Cardiac muscle cell (in vitro differentiated cells and primary cell): ENCODE results near the gene FLACC1. TPM values are rescaled to one million over a fixed set of nuclear protein-coding genes. Genes with fewer than 3 reads are reported as not detected.

Experiments used
- DNase-seq, 2 donors: peaks; one replicate each; pipeline versions ENCODE4 v3.0.0 to v3.0.0-alpha.2; 2010 to 2017; ENCODE audit warnings: low read depth in 1 of 2, low spot score in 1 of 2
- H3K27ac ChIP-seq: fragments of 200-600 bp; sonication (generic); 2 replicates; pipeline ENCODE4 v1.5.1; 2016
- H3K27me3 ChIP-seq: fragments of 200-600 bp; sonication (generic); 2 replicates; pipeline ENCODE4 v1.6.0; 2016; ENCODE audit warnings: control low read depth
- H3K36me3 ChIP-seq: fragments of 200-600 bp; sonication (generic); 2 replicates; pipeline ENCODE4 v1.5.1; 2016; ENCODE audit warnings: control low read depth
- H3K4me1 ChIP-seq: fragments of 200-600 bp; sonication (generic); 2 replicates; pipeline ENCODE4 v1.8.1; 2017; ENCODE audit warnings: low read depth, mild to moderate bottlenecking, mixed run types
- H3K4me3 ChIP-seq: fragments of 200-600 bp; sonication (generic); 2 replicates; pipeline ENCODE4 v1.5.1; 2016; ENCODE audit warnings: mild to moderate bottlenecking
- H3K9me3 ChIP-seq: fragments of 200-600 bp; sonication (generic); 2 replicates; pipeline ENCODE4 v1.5.1; 2017; ENCODE audit warnings: low read depth, mild to moderate bottlenecking, control low read depth
- CTCF ChIP-seq: IDR thresholded peaks from 2 replicates; pipeline ENCODE4 v1.5.1; 2012; ENCODE audit warnings: low read depth, mild to moderate bottlenecking, low read length
- polyA plus RNA-seq: library from polyadenylated mRNA; unstranded; fragments of >200 nt; fragmentation: Nextera tagmentation; extraction: Ambion mirVana; gene quantifications from 2 replicates; pipeline ENCODE4 v1.2.1, GENCODE V29; 2016
- total RNA-seq: library from RNA; depleted of rRNA; stranded (reverse); fragments of >200 nt; gene quantifications from 2 replicates; pipeline ENCODE4 v1.2.3, GENCODE V29; 2016

FLACC1 gene
- total and polyA plus RNA-seq, 2 experiments from 2014 or later, result 0.69 to 1.7 TPM

GRCh38 chr2:201347138-201347537 is 10.0 kb downstream of the FLACC1 start:
- Histone ChIP-seq H3K4me1 (peaks cover 20% of the 10 kb centered on the region), H3K27me3 (no peaks in the 10 kb centered on the region), H3K27ac (no peak overlapping the region), H3K4me3 (no peak overlapping the region), H3K36me3 (no peaks in the 10 kb centered on the region), H3K9me3 (no peaks in the 10 kb centered on the region)
- TF ChIP-seq CTCF, result no peak
- no peak for DNase-seq

GRCh38 chr2:201345625-201346213 is 11.4 kb downstream of the FLACC1 start:
- TF ChIP-seq CTCF, result no peak
- H3K4me1 ChIP-seq, result peaks cover 20% of the 10 kb centered on the region

GRCh38 chr2:201344663-201345366 is 12.3 kb downstream of the FLACC1 start:
- no peak overlapping the region for H3K4me3 ChIP-seq
- H3K9me3 ChIP-seq, result no peaks in the 10 kb centered on the region
- no peak overlapping the region for H3K27ac ChIP-seq
- TF ChIP-seq CTCF, result no peak
- no peaks in the 10 kb centered on the region for H3K27me3 ChIP-seq
- DNase-seq, result no peak
- H3K4me1 ChIP-seq, result peaks cover 20% of the 10 kb centered on the region
- no peaks in the 10 kb centered on the region for H3K36me3 ChIP-seq

More at GRCh38 chr2:201345625-201346213, 11.4 kb downstream of the FLACC1 start:
- H3K27ac ChIP-seq, result no peak overlapping the region
- no peak overlapping the region for H3K4me3 ChIP-seq
- no peaks in the 10 kb centered on the region for H3K27me3 ChIP-seq
- DNase-seq, result no peak
- H3K9me3 ChIP-seq, result no peaks in the 10 kb centered on the region
- H3K36me3 ChIP-seq, result no peaks in the 10 kb centered on the region

GRCh38 chr2:201343559-201343958 is 13.6 kb downstream of the FLACC1 start:
- Histone ChIP-seq H3K36me3 (no peaks in the 10 kb centered on the region), H3K9me3 (no peaks in the 10 kb centered on the region), H3K27ac (peak overlapping the region; percentile 66), H3K27me3 (no peaks in the 10 kb centered on the region), H3K4me3 (no peak overlapping the region), H3K4me1 (peaks cover 20% of the 10 kb centered on the region)
- no peak for TF ChIP-seq CTCF
- no peak for DNase-seq

- H3K4me3 ChIP-seq, result no peak overlapping the region
- peak in 1 of 2 donors; percentile 22 for DNase-seq
- TF ChIP-seq CTCF, result no peak
- H3K27me3 ChIP-seq, result no peaks in the 10 kb centered on the region
- H3K36me3 ChIP-seq, result no peaks in the 10 kb centered on the region
- H3K27ac ChIP-seq, result peak overlapping the region; percentile 66
- H3K9me3 ChIP-seq, result no peaks in the 10 kb centered on the region
- peaks cover 20% of the 10 kb centered on the region for H3K4me1 ChIP-seq
These were observed 14.2 kb downstream of the FLACC1 start for GRCh38 chr2:201342923-201343322.
